Sigmoid colon (tissue), 4 donors: Measurements from ENCODE around the gene TTYH3.

Experiments used
- CTCF ChIP-seq, 4 experiments: fragments of 450-650 bp in 3 of 4; fragments of 200-600 bp in 1 of 4; IDR thresholded peaks; one replicate each; pipeline ENCODE4 v1.5.1; 2016 to 2019; ENCODE audit warnings: antibody characterized with exemption in 4 of 4, mild to moderate bottlenecking in 3 of 4, moderate library complexity in 2 of 4
- POLR2A ChIP-seq, 2 donors: fragments of 450-650 bp; IDR thresholded peaks; one replicate each; pipeline ENCODE4 v1.6.1; 2016; ENCODE audit warnings: antibody characterized with exemption in 2 of 2, mild to moderate bottlenecking in 2 of 2, moderate library complexity in 2 of 2
- POLR2AphosphoS5 ChIP-seq, 4 donors: sonication (generic); formaldehyde crosslinking; IDR thresholded peaks; one replicate each; pipeline ENCODE4 v1.6.1; 2017; ENCODE audit warnings: antibody characterized with exemption in 4 of 4

- TF ChIP-seq POLR2A (IDR thresholded peaks at IDR 0.05) (no peak), CTCF (IDR thresholded peaks at IDR 0.05) (no peak), POLR2AphosphoS5 (IDR thresholded peaks at IDR 0.05) (no peak)
These were observed 80.3 kb downstream of the TTYH3 start for GRCh38 chr7:2711895-2712675.
